ENCODE results near the gene SAE1. TPM values are rescaled to one million over a fixed set of nuclear protein-coding genes. Genes with fewer than 3 reads are reported as not detected.
"Not testable (repeated sequence)": the region's sequence is repeated elsewhere in the genome, so short reads cannot be mapped to it uniquely, and the experiment has no call there.

The SAE1 gene
- total and polyA plus RNA-seq, 2 experiments from 2014 or later: 143 to 177 TPM

DNA sequence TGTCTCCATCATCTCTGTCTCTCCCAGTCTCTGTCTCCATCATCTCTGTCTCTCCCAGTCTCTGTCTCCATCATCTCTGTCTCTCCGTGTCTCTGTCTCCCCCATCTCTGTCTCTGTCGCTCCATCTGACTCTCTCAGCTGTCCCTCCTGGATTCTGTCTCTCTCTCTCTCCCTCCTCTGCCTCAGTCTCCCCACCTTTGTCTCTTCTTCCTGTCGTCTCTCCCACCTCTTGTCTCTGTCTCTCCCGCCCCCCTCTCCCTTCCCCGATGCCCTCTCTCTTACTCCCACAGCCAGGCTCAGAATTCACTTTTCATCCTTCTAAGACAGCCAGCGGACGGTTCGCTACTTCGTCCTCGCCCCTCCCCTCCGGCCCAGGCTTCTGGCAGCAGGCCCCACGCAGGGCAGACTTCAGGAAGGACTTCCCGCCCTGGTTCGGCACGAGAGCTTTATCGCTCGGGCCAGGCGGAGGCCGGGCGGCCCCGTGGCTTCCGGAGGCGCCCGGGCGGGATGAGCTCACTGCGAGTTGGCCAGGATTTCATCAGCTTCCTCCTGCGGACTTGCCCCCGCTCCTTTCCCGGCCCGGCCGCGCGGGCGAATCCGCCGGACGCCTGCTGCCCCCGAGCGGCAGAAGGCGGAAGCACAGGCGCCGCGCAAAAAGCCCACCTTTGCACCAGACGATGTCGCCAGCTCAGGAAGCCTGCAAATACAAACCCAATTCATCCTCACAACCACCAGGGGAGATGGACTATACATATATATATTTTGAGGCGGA lies 113.3 kb downstream of the SAE1 start:
- Histone ChIP-seq H3K27ac (peak overlapping the region; percentile 87), H3K9ac (peak overlapping the region; percentile 91), H3K27me3 (replicated peaks; ENCODE audit: insufficient read depth) (no peaks in the 10 kb centered on the region), H3K4me2 (ENCODE audit: unreplicated experiment) (peak overlapping the region; percentile 84), H2AFZ (peak overlapping the region; percentile 76), H3K36me3 (ENCODE audit: low read depth) (no peaks in the 10 kb centered on the region), H3K4me3 (peak overlapping the region; percentile 76), H4K20me1 (ENCODE audit: insufficient read depth) (no peaks in the 10 kb centered on the region), H3K9me3 (ENCODE audit: low read depth) (no peaks in the 10 kb centered on the region), H3K9me2 (ENCODE audit: insufficient read depth) (no peaks in the 10 kb centered on the region), H3K4me1 (ENCODE audit: insufficient read depth) (peaks cover 17% of the 10 kb centered on the region), H3K79me2 (ENCODE audit: insufficient read depth) (no peaks in the 10 kb centered on the region), H3F3A (ENCODE audit: insufficient read depth) (peaks cover 18% of the 10 kb centered on the region)
- TF ChIP-seq EZH2 (IDR thresholded peaks at IDR 0.05; ENCODE audit: insufficient read depth, poor library complexity, severe bottlenecking) (no peak), EZH2phosphoT487 (IDR thresholded peaks at IDR 0.05; ENCODE audit: insufficient read depth, low read depth) (no peak)
- in situ Hi-C loops (cut with MboI): no loop called here
- peak; percentile 99 for DNase-seq
- WGBS, 2 experiments (ENCODE audit: low coverage in 1 of 2, low lambda C conversion rate in 2 of 2, missing lambda C conversion rate in 2 of 2): 1% methylated on average over 30 to 46 of the region's 46 CpGs

DNA sequence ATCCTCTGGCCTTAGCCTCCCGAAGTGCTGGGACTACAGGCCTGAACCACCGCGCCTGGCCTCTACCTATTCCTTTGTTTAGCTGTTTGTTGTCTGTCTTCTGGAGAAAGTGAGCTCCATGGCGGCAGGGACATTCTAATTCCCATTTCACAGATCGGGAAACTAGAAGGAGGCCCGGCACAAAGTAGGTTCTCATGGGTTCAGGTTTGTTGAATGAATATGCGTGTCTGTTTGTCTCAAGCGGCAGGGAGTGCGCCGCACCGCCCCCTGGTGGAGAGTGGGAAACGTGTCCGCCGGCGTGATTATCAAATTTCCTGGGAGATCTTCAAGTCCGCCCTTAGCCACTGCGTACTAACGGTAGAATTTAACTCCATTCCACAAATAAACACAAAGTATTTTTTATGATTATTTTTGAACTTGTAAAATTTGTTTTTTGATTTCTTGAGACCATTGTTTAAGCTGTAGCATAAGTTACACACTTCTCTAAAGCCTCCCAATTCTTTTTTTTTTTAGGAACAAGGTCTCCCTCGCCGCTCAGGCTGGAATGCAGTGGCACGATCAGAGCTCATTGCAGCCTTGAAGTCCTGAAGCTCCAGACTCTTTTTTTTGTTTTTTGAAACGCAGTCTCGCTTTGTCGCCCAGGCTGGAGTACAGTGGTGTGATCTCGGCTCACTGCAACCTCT lies 116.8 kb downstream of the SAE1 start:
- Histone ChIP-seq H3K9me2 (ENCODE audit: insufficient read depth) (no peaks in the 10 kb centered on the region), H3K79me2 (ENCODE audit: insufficient read depth) (no peaks in the 10 kb centered on the region), H3K4me1 (ENCODE audit: insufficient read depth) (0 out of 2 replicates have a peak, but pooled peaks cover 7% of the 10 kb centered on the region), H3K27ac (no peak overlapping the region), H2AFZ (peak overlapping the region; percentile 88), H3K9me3 (ENCODE audit: low read depth) (no peaks in the 10 kb centered on the region), H3F3A (ENCODE audit: insufficient read depth) (peaks cover 7% of the 10 kb centered on the region; the same call in 1 of the 2 replicates), H3K4me2 (ENCODE audit: unreplicated experiment) (peak overlapping the region; percentile 75), H3K27me3 (replicated peaks; ENCODE audit: insufficient read depth) (no peaks in the 10 kb centered on the region), H3K36me3 (ENCODE audit: low read depth) (no peaks in the 10 kb centered on the region), H3K4me3 (peak overlapping the region; percentile 59), H4K20me1 (ENCODE audit: insufficient read depth) (no peaks in the 10 kb centered on the region), H3K9ac (peak overlapping the region; percentile 60)
- 18 to 19% methylated on average over 25 of the region's 25 CpGs for WGBS, 2 experiments (ENCODE audit: low coverage in 1 of 2, low lambda C conversion rate in 2 of 2, missing lambda C conversion rate in 2 of 2)
- TF ChIP-seq EZH2phosphoT487 (IDR thresholded peaks at IDR 0.05; ENCODE audit: insufficient read depth, low read depth): no peak
- no peak for TF ChIP-seq EZH2 (IDR thresholded peaks at IDR 0.05; ENCODE audit: insufficient read depth, poor library complexity, severe bottlenecking)
- in situ Hi-C loops (cut with MboI): no loop called here
- peak; percentile 81 for DNase-seq

DNA sequence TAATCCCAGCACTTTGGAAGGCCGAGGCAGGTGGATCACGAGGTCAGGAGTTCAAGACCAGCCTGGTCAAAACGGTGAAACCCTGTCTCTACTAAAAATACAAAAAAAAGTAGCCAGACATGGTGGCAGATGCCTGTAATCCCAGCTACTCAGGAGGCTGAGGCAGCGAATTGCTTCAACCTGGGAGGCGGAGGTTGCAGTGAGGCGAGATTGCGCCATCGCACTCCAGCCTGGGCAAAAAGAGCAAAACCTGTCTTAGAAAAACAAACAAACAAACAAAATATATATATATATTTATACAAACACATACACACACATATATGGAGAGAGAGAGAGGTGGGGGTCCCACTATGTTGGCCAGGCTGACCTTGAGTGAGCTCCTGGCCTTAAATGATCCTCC lies 122.4 kb downstream of the SAE1 start:
- H3K9ac ChIP-seq; H3K36me3 ChIP-seq (ENCODE audit: low read depth); H3K79me2 ChIP-seq (ENCODE audit: insufficient read depth); H3K9me2 ChIP-seq (ENCODE audit: insufficient read depth); H3K4me3 ChIP-seq; H4K20me1 ChIP-seq (ENCODE audit: insufficient read depth); H3K9me3 ChIP-seq (ENCODE audit: low read depth); in situ Hi-C loops (cut with MboI); H3K27me3 ChIP-seq (replicated peaks; ENCODE audit: insufficient read depth); DNase-seq; H2AFZ ChIP-seq: not testable (repeated sequence)
- peaks cover 22% of the 10 kb centered on the region for H3K4me1 ChIP-seq (ENCODE audit: insufficient read depth)
- WGBS, 2 experiments (ENCODE audit: low coverage in 1 of 2, low lambda C conversion rate in 2 of 2, missing lambda C conversion rate in 2 of 2): 94 to 96% methylated on average over 8 of the region's 8 CpGs
- H3F3A ChIP-seq (ENCODE audit: insufficient read depth): peaks cover 21% of the 10 kb centered on the region
- peak overlapping the region; percentile 69 for H3K4me2 ChIP-seq (ENCODE audit: unreplicated experiment)
- H3K27ac ChIP-seq: peak overlapping the region; percentile 51

DNA sequence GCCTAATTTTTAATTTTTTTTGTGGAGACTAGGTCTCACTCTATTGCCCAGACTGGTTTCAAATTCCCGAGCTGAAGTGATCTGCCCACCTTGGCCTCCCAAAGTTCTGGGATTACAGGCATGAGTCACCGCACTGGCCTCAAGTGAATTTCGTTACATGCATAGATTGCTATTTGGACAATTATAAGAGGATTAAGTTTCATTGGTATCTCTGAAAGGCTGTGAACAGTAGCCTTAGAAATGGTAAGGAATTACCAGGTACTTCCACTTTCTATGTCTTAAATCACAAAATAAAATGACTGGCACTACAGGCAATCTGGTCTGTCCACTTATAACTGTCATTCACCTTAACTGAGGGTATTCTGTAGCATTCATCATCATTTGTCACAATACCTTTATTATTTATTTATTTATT lies 122.8 kb downstream of the SAE1 start:
- Histone ChIP-seq H3K4me2 (ENCODE audit: unreplicated experiment) (peak overlapping the region; percentile 69), H3K9me3 (ENCODE audit: low read depth) (no peaks in the 10 kb centered on the region), H3K9me2 (ENCODE audit: insufficient read depth) (no peaks in the 10 kb centered on the region), H3K36me3 (ENCODE audit: low read depth) (no peaks in the 10 kb centered on the region), H3K9ac (peak overlapping the region; percentile 1; the same call in 1 of the 2 replicates), H3K27ac (peak overlapping the region; percentile 51), H3K4me3 (peak overlapping the region; percentile 23; the same call in 1 of the 2 replicates), H3K79me2 (ENCODE audit: insufficient read depth) (peaks cover 7% of the 10 kb centered on the region), H3F3A (ENCODE audit: insufficient read depth) (peaks cover 25% of the 10 kb centered on the region), H3K4me1 (ENCODE audit: insufficient read depth) (peaks cover 27% of the 10 kb centered on the region), H4K20me1 (ENCODE audit: insufficient read depth) (no peaks in the 10 kb centered on the region), H3K27me3 (replicated peaks; ENCODE audit: insufficient read depth) (no peaks in the 10 kb centered on the region), H2AFZ (no peak overlapping the region)
- peak; percentile 91 for DNase-seq
- in situ Hi-C loops (cut with MboI): no loop called here
- WGBS, 2 experiments (ENCODE audit: low coverage in 1 of 2, low lambda C conversion rate in 2 of 2, missing lambda C conversion rate in 2 of 2): 4 to 9% methylated on average over 3 of the region's 3 CpGs
- TF ChIP-seq EZH2 (IDR thresholded peaks at IDR 0.05; ENCODE audit: insufficient read depth, poor library complexity, severe bottlenecking) (no peak), EZH2phosphoT487 (IDR thresholded peaks at IDR 0.05; ENCODE audit: insufficient read depth, low read depth) (no peak)
